ENCODE results near the gene SRCIN1. TPM values are rescaled to one million over a fixed set of nuclear protein-coding genes. Genes with fewer than 3 reads are reported as not detected.

Gene SRCIN1
- total and polyA plus RNA-seq, 4 donors = 0.05 to 5.3 (median 2.7) TPM

GRCh38 chr17:38564869-38565268, 40.9 kb downstream of the SRCIN1 start:
- H3K9ac ChIP-seq (ENCODE audit: low read depth in 1 of 2, low read length in 2 of 2) = no peak overlapping the region
- no peak for DNase-seq (ENCODE audit: low spot score)
- H3K36me3 ChIP-seq (ENCODE audit: control insufficient read depth in 4 of 4, insufficient read depth in 3 of 4, low read depth in 1 of 4, low read length in 3 of 4) = no peaks in the 10 kb centered on the region
- H3K27me3 ChIP-seq (ENCODE audit: control insufficient read depth in 4 of 4, insufficient read depth in 4 of 4, low read length in 3 of 4) = peaks cover 0 to 3% (median 0%) of the 10 kb centered on the region in 4 donors
- WGBS = 53% methylated on average over 6 of the region's 6 CpGs
- no peak overlapping the region for H3K4me3 ChIP-seq (ENCODE audit: low read depth in 1 of 3, low read length in 3 of 3)
- H3K4me1 ChIP-seq (ENCODE audit: control insufficient read depth in 4 of 4, insufficient read depth in 4 of 4, low read length in 3 of 4) = peaks cover 5 to 16% (median 11%) of the 10 kb centered on the region in 4 donors
- no peaks in the 10 kb centered on the region for H3K9me3 ChIP-seq (ENCODE audit: control insufficient read depth in 4 of 4, low read length in 3 of 4)
- H3K27ac ChIP-seq (ENCODE audit: low read depth in 1 of 2, low read length in 2 of 2) = no peak overlapping the region
- TF ChIP-seq ATF3 (IDR thresholded peaks at IDR 0.05) (no peak), RXRA (IDR thresholded peaks at IDR 0.05) (no peak), EGR1 (IDR thresholded peaks at IDR 0.05; ENCODE audit: low read depth in 2 of 2) (no peak), FOXA2 (IDR thresholded peaks at IDR 0.05) (no peak), REST (IDR thresholded peaks at IDR 0.05) (no peak)

GRCh38 chr17:38564254-38564837, 41.4 kb downstream of the SRCIN1 start:
- no peak overlapping the region for H3K27ac ChIP-seq (ENCODE audit: low read depth in 1 of 2, low read length in 2 of 2)
- no peak overlapping the region for H3K4me3 ChIP-seq (ENCODE audit: low read depth in 1 of 3, low read length in 3 of 3)
- no peak overlapping the region for H3K9ac ChIP-seq (ENCODE audit: low read depth in 1 of 2, low read length in 2 of 2)
- DNase-seq (ENCODE audit: low spot score) = no peak
- peaks cover 0 to 3% (median 0%) of the 10 kb centered on the region in 4 donors for H3K27me3 ChIP-seq (ENCODE audit: control insufficient read depth in 4 of 4, insufficient read depth in 4 of 4, low read length in 3 of 4)
- no peaks in the 10 kb centered on the region for H3K36me3 ChIP-seq (ENCODE audit: control insufficient read depth in 4 of 4, insufficient read depth in 3 of 4, low read depth in 1 of 4, low read length in 3 of 4)
- no peak for TF ChIP-seq TAF1 (conservative IDR thresholded peaks at IDR 0.05)
- TF ChIP-seq RXRA (IDR thresholded peaks at IDR 0.05) = no peak
- TF ChIP-seq JUND (IDR thresholded peaks at IDR 0.05) = no peak
- TF ChIP-seq ATF3 (IDR thresholded peaks at IDR 0.05) = no peak
- TF ChIP-seq GABPA (IDR thresholded peaks at IDR 0.05 in 1 of 2, conservative IDR thresholded peaks at IDR 0.05 in 1 of 2) = no peak
- TF ChIP-seq SP1 (IDR thresholded peaks at IDR 0.05) = no peak
- no peak for TF ChIP-seq ZBTB33 (IDR thresholded peaks at IDR 0.05)
- TF ChIP-seq HNF4G (IDR thresholded peaks at IDR 0.05) = no peak
- no peak for TF ChIP-seq YY1 (IDR thresholded peaks at IDR 0.05)
- TF ChIP-seq REST (IDR thresholded peaks at IDR 0.05) = no peak
- TF ChIP-seq NR2F2 (IDR thresholded peaks at IDR 0.05) = no peak
- TF ChIP-seq FOXA1 (IDR thresholded peaks at IDR 0.05) = no peak
- WGBS = 66% methylated on average over 14 of the region's 14 CpGs
- peaks cover 7 to 21% (median 16%) of the 10 kb centered on the region in 4 donors for H3K4me1 ChIP-seq (ENCODE audit: control insufficient read depth in 4 of 4, insufficient read depth in 4 of 4, low read length in 3 of 4)
- no peaks in the 10 kb centered on the region for H3K9me3 ChIP-seq (ENCODE audit: control insufficient read depth in 4 of 4, low read length in 3 of 4)
